Upper lobe of left lung (tissue), 6 donors: Measurements from ENCODE around the gene ABCF3. TPM values are rescaled to one million over a fixed set of nuclear protein-coding genes. Genes with fewer than 3 reads are reported as not detected.

ENCODE experiments used
- ATAC-seq, 2 donors: fragments of 200-7000 bp; cut with Tn5 transposase; one replicate each; pipeline ENCODE4 v1.9.1; 2022; ENCODE audit warnings: mild to moderate bottlenecking in 2 of 2, moderate library complexity in 2 of 2; ENCODE audit not compliant: low FRiP score in 2 of 2
- DNase-seq, 2 donors: peaks; one replicate each; pipeline ENCODE4 v3.0.0-alpha.2; 2019 to 2020
- H3K27ac ChIP-seq, 4 donors: fragments of 200-600 bp; sonication (generic); one replicate each; pipeline ENCODE4 v1.5.1; 2016 to 2019
- H3K27me3 ChIP-seq, 4 donors: fragments of 200-600 bp; sonication (generic); one replicate each; pipeline ENCODE4 v1.5.1; 2017 to 2019
- H3K36me3 ChIP-seq, 4 donors: fragments of 200-600 bp; sonication (generic); one replicate each; pipeline ENCODE4 v1.5.1; 2016 to 2019
- H3K4me1 ChIP-seq, 4 donors: fragments of 200-600 bp; sonication (generic); one replicate each; pipeline ENCODE4 v1.5.1; 2018 to 2019
- H3K4me3 ChIP-seq, 4 donors: fragments of 200-600 bp; sonication (generic); one replicate each; pipeline ENCODE4 v1.5.1; 2017 to 2019; ENCODE audit warnings: mild to moderate bottlenecking in 2 of 4, moderate library complexity in 1 of 4
- H3K9me3 ChIP-seq, 4 donors: fragments of 200-600 bp; sonication (generic); one replicate each; pipeline ENCODE4 v1.5.1; 2018 to 2019
- CTCF ChIP-seq, 6 experiments: fragments of 450-650 bp in 4 of 6; fragments of 200-600 bp in 2 of 6; sonication (generic) in 2 of 6; IDR thresholded peaks; one replicate each; pipeline ENCODE4 v1.5.1; 2016 to 2019; ENCODE audit warnings: antibody characterized with exemption in 6 of 6
- EP300 ChIP-seq, 4 donors: sonication (generic); formaldehyde crosslinking; IDR thresholded peaks; one replicate each; pipeline ENCODE4 v1.5.1; 2017; ENCODE audit warnings: antibody characterized with exemption in 4 of 4, control low read depth in 2 of 4
- POLR2A ChIP-seq, 4 donors: fragments of 450-650 bp; IDR thresholded peaks; one replicate each; pipeline ENCODE4 v1.5.1; 2016 to 2017; ENCODE audit warnings: antibody characterized with exemption in 4 of 4, mild to moderate bottlenecking in 2 of 4
- POLR2AphosphoS5 ChIP-seq, 2 donors: sonication (generic); formaldehyde crosslinking; IDR thresholded peaks; one replicate each; pipeline ENCODE4 v1.5.1; 2017; ENCODE audit warnings: antibody characterized with exemption in 2 of 2
- WGBS, 2 donors: methylation state at CpG; one replicate each; pipeline ENCODE4 v1.1.5; 2017 to 2018; 5-methylcytosine and 5-hydroxymethylcytosine counted together
- total RNA-seq, 6 donors: library from RNA; depleted of rRNA in 4 of 6; stranded (reverse); fragments of >200 nt in 4 of 6; gene quantifications; one replicate each; pipeline versions ENCODE4 v1.1.0 to v1.2.1, GENCODE V29; 2016 to 2021
- donor health status: DM: no; HTN: no; CAD: no; lungs with moderate emphysema.
- donor health status: DM: no; HTN: yes; CAD: no; lungs with severe emphysema.

Gene ABCF3
- total RNA-seq, 6 donors from 2014 or later = 52.6 to 184 (median 73.1) TPM

GRCh38 chr3:184223946-184224345 lies 37.9 kb downstream of the ABCF3 start:
- ATAC-seq = no peak
- Histone ChIP-seq H3K27ac (no peak overlapping the region), H3K27me3 (peaks cover 0 to 12% (median 2%) of the 10 kb centered on the region in 4 donors), H3K9me3 (no peaks in the 10 kb centered on the region), H3K4me3 (no peak overlapping the region), H3K4me1 (peaks cover 2 to 3% (median 3%) of the 10 kb centered on the region in 4 donors), H3K36me3 (no peaks in the 10 kb centered on the region)
- no peak for DNase-seq
- 75 to 77% methylated on average over 3 of the region's 3 CpGs for WGBS, 2 donors
- no peak for TF ChIP-seq CTCF (IDR thresholded peaks at IDR 0.05)
- TF ChIP-seq POLR2AphosphoS5 (IDR thresholded peaks at IDR 0.05) = no peak
- TF ChIP-seq POLR2A (IDR thresholded peaks at IDR 0.05) = no peak

GRCh38 chr3:184227481-184227935 lies 41.5 kb downstream of the ABCF3 start:
- 51 to 59% methylated on average over 2 of the region's 2 CpGs for WGBS, 2 donors
- TF ChIP-seq CTCF (IDR thresholded peaks at IDR 0.05) = peak; percentile 46 to 78 (median 66)
- TF ChIP-seq EP300 (IDR thresholded peaks at IDR 0.05) = no peak
- TF ChIP-seq POLR2AphosphoS5 (IDR thresholded peaks at IDR 0.05) = no peak
- peaks cover 2 to 38% (median 27%) of the 10 kb centered on the region in 4 donors for H3K27me3 ChIP-seq
- H3K4me3 ChIP-seq = no peak overlapping the region
- ATAC-seq (peak in 1 of 2 donors; percentile 61), DNase-seq (peak in 1 of 2 donors; percentile 45)
- no peaks in the 10 kb centered on the region for H3K36me3 ChIP-seq
- H3K27ac ChIP-seq = no peak overlapping the region
- no peaks in the 10 kb centered on the region for H3K9me3 ChIP-seq
- H3K4me1 ChIP-seq = peaks cover 22 to 24% (median 22%) of the 10 kb centered on the region in 4 donors

GRCh38 chr3:184228376-184229137 lies 42.6 kb downstream of the ABCF3 start:
- DNase-seq (no peak), ATAC-seq (no peak)
- peaks cover 22 to 24% (median 22%) of the 10 kb centered on the region in 4 donors for H3K4me1 ChIP-seq
- no peaks in the 10 kb centered on the region for H3K36me3 ChIP-seq
- TF ChIP-seq POLR2A (IDR thresholded peaks at IDR 0.05) (no peak), POLR2AphosphoS5 (IDR thresholded peaks at IDR 0.05) (no peak), CTCF (IDR thresholded peaks at IDR 0.05) (no peak), EP300 (IDR thresholded peaks at IDR 0.05) (no peak)
- no peaks in the 10 kb centered on the region for H3K9me3 ChIP-seq
- no peak overlapping the region for H3K27ac ChIP-seq
- peaks cover 2 to 38% (median 27%) of the 10 kb centered on the region in 4 donors for H3K27me3 ChIP-seq
- peak overlapping the region in 3 of 4 donors; percentile 37 to 61 (median 46) for H3K4me3 ChIP-seq
- 38 to 39% methylated on average over 10 of the region's 12 CpGs for WGBS, 2 donors

GRCh38 chr3:184229394-184230080 lies 43.5 kb downstream of the ABCF3 start, which contains the start of gene VWA5B2:
Gene VWA5B2 (plus strand): TSS chr3:184229585. CDS start chr3:184230529, 944 bp downstream.
- peaks cover 2 to 38% (median 27%) of the 10 kb centered on the region in 4 donors for H3K27me3 ChIP-seq
- TF ChIP-seq CTCF (IDR thresholded peaks at IDR 0.05) = peak; percentile 24 to 77 (median 55)
- TF ChIP-seq POLR2A (IDR thresholded peaks at IDR 0.05) = no peak
- 3% methylated on average over 19 to 24 of the region's 66 CpGs for WGBS, 2 donors
- no peaks in the 10 kb centered on the region for H3K9me3 ChIP-seq
- peak; percentile 56 to 90 for ATAC-seq
- no peaks in the 10 kb centered on the region for H3K36me3 ChIP-seq
- peak within 1 kb of the TSS; percentile 37 to 61 (median 48) for H3K4me3 ChIP-seq
- H3K4me1 ChIP-seq = peaks cover 22 to 24% (median 22%) of the 10 kb centered on the region in 4 donors
- peak; percentile 44 to 93 for DNase-seq
- H3K27ac ChIP-seq = no peak within 1 kb of the TSS
